CD8-positive, alpha-beta memory T cell (primary cell): ENCODE results near the gene DMBT1. TPM values are rescaled to one million over a fixed set of nuclear protein-coding genes. Genes with fewer than 3 reads are reported as not detected.

ENCODE experiments used
- CTCF ChIA-PET: fragments of 350-600 bp; sonication (Branson Sonifier 250); formaldehyde crosslinking; loops from one replicate; lab custom pipeline; 2021; ENCODE audit warnings: antibody characterized with exemption; lab: Charles Lee
- POLR2A ChIA-PET: fragments of 350-600 bp; sonication (Branson Sonifier 250); formaldehyde crosslinking; loops from one replicate; lab custom pipeline; 2021; ENCODE audit warnings: antibody characterized with exemption; lab: Charles Lee
- DNase-seq, 5 donors: peaks; one replicate each; pipeline versions ENCODE4 v3.0.0 to v3.0.0-alpha.2; 2020 to 2022; ENCODE audit warnings: mixed read lengths in 1 of 5
- H3K27ac ChIP-seq: one replicate; pipeline ENCODE4 v1.7.0; 2013; ENCODE audit warnings: low read depth, mild to moderate bottlenecking, low read length, moderate library complexity
- H3K27me3 ChIP-seq: 2 replicates; pipeline ENCODE4 v1.7.0; 2013; ENCODE audit warnings: low read length, mild to moderate bottlenecking; ENCODE audit not compliant: insufficient read depth, poor library complexity, severe bottlenecking
- H3K36me3 ChIP-seq: 2 replicates; pipeline ENCODE4 v1.7.0; 2013; ENCODE audit warnings: mild to moderate bottlenecking, low read length, moderate library complexity; ENCODE audit not compliant: insufficient read depth
- H3K4me1 ChIP-seq: 2 replicates; pipeline ENCODE4 v1.7.0; 2013; ENCODE audit warnings: mild to moderate bottlenecking, low read length, moderate library complexity; ENCODE audit not compliant: insufficient read depth
- H3K4me3 ChIP-seq: 2 replicates; pipeline ENCODE4 v1.7.0; 2013; ENCODE audit warnings: mild to moderate bottlenecking, low read length
- H3K9me3 ChIP-seq: 2 replicates; pipeline ENCODE4 v1.7.0; 2013; ENCODE audit warnings: mild to moderate bottlenecking, low read length
- H3K27ac Mint-ChIP-seq, 8 donors: one replicate each; pipeline ENCODE4 v1.8.0; 2020 to 2021; ENCODE audit warnings: mixed read lengths in 8 of 8, mild to moderate bottlenecking in 6 of 8, inconsistent platforms in 3 of 8, moderate library complexity in 3 of 8
- H3K27me3 Mint-ChIP-seq, 2 donors: one replicate each; pipeline ENCODE4 v1.8.0; 2020 to 2021; ENCODE audit warnings: mixed read lengths in 2 of 2, mild to moderate bottlenecking in 1 of 2, moderate library complexity in 1 of 2
- H3K36me3 Mint-ChIP-seq, 3 donors: one replicate each; pipeline ENCODE4 v1.8.0; 2020 to 2021; ENCODE audit warnings: mixed read lengths in 3 of 3, inconsistent platforms in 1 of 3, mild to moderate bottlenecking in 1 of 3
- H3K4me1 Mint-ChIP-seq, 3 donors: one replicate each; pipeline ENCODE4 v1.8.0; 2020 to 2021; ENCODE audit warnings: mixed read lengths in 3 of 3, inconsistent platforms in 1 of 3, mild to moderate bottlenecking in 1 of 3
- H3K4me3 Mint-ChIP-seq, 7 donors: one replicate each; pipeline ENCODE4 v1.8.0; 2020 to 2021; ENCODE audit warnings: mixed read lengths in 7 of 7, mild to moderate bottlenecking in 6 of 7, moderate library complexity in 4 of 7, inconsistent platforms in 2 of 7
- H3K9me3 Mint-ChIP-seq, 5 donors: one replicate each; pipeline ENCODE4 v1.8.0; 2020 to 2022; ENCODE audit warnings: mixed read lengths in 5 of 5, mild to moderate bottlenecking in 3 of 5, moderate library complexity in 2 of 5, inconsistent platforms in 1 of 5
- polyA plus RNA-seq: library from polyadenylated mRNA; unstranded; fragments of 300-500 nt; fragmentation: Illumina TruSeq; gene quantifications from one replicate; pipeline ENCODE4 v1.2.3, GENCODE V29; 2021
- total RNA-seq, 2 experiments: library from RNA; stranded (reverse); gene quantifications; one replicate each; pipeline ENCODE4 v1.2.3, GENCODE V29; 2021

The DMBT1 gene
- total and polyA plus RNA-seq, 3 experiments from 2014 or later, result not detected

GRCh38 chr10:122659651-122660050 lies 99.1 kb downstream of the DMBT1 start:
- Mint-ChIP-seq H3K27ac (no peak overlapping the region), H3K9me3 (no peaks in the 10 kb centered on the region), H3K27me3 (peaks cover 13 to 30% of the 10 kb centered on the region in 2 donors), H3K4me1 (no peaks in the 10 kb centered on the region), H3K36me3 (no peaks in the 10 kb centered on the region), H3K4me3 (no peak overlapping the region)
- H3K36me3 ChIP-seq, result no peaks in the 10 kb centered on the region
- H3K27me3 ChIP-seq, result no peaks in the 10 kb centered on the region
- no peak for DNase-seq
- CTCF ChIA-PET, result no interaction called here
- H3K4me1 ChIP-seq, result no peaks in the 10 kb centered on the region
- no peak overlapping the region for H3K27ac ChIP-seq
- H3K4me3 ChIP-seq, result no peak overlapping the region
- POLR2A ChIA-PET, result no interaction called here
- no peaks in the 10 kb centered on the region for H3K9me3 ChIP-seq

DNA sequence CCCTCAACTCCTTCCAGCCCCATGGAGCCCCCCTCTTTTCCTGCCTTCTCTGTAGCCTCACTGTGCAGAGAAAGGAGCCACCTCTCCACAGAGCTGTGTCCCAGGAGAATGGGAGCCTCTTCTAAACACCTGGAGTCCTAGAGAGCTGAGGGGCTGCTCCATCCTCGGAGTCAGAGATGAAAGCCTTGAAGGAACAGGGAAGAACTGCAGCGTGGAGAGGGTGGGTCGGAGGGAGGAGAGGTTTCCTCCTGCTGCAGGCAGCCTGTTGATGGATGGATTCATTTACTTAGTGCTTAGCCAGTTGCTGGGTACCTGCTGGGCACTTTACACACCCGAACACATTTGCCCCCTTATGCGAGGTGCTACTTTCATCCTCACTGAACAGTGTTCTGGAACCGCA lies 100.1 kb downstream of the DMBT1 start:
- ChIA-PET POLR2A (no interaction called here), CTCF (no interaction called here)
- H3K36me3 Mint-ChIP-seq, result no peaks in the 10 kb centered on the region
- no peaks in the 10 kb centered on the region for H3K9me3 Mint-ChIP-seq
- Histone ChIP-seq H3K27me3 (no peaks in the 10 kb centered on the region), H3K4me3 (no peak overlapping the region), H3K9me3 (no peaks in the 10 kb centered on the region), H3K27ac (no peak overlapping the region), H3K36me3 (no peaks in the 10 kb centered on the region), H3K4me1 (no peaks in the 10 kb centered on the region)
- H3K4me3 Mint-ChIP-seq, result no peak overlapping the region
- no peak for DNase-seq
- H3K27me3 Mint-ChIP-seq, result peaks cover 12 to 30% of the 10 kb centered on the region in 2 donors
- peak overlapping the region in 1 of 8 donors; percentile 58 for H3K27ac Mint-ChIP-seq
- no peaks in the 10 kb centered on the region for H3K4me1 Mint-ChIP-seq

- no peak overlapping the region for H3K4me3 ChIP-seq
- H3K4me3 Mint-ChIP-seq, result no peak overlapping the region
- H3K27ac Mint-ChIP-seq, result no peak overlapping the region
- POLR2A ChIA-PET, result no interaction called here
- H3K36me3 ChIP-seq, result no peaks in the 10 kb centered on the region
- DNase-seq, result no peak
- H3K36me3 Mint-ChIP-seq, result no peaks in the 10 kb centered on the region
- no peaks in the 10 kb centered on the region for H3K4me1 Mint-ChIP-seq
- no peaks in the 10 kb centered on the region for H3K9me3 Mint-ChIP-seq
- H3K27me3 ChIP-seq, result no peaks in the 10 kb centered on the region
- no peak overlapping the region for H3K27ac ChIP-seq
- CTCF ChIA-PET, result interaction anchor here (1.4 kb wide), 1 partner anchor 13 kb away, joined by 3 read pairs; no protein-coding TSS in a partner anchor
- H3K9me3 ChIP-seq, result no peaks in the 10 kb centered on the region
- no peaks in the 10 kb centered on the region for H3K4me1 ChIP-seq
- peaks cover 11 to 34% of the 10 kb centered on the region in 2 donors for H3K27me3 Mint-ChIP-seq
Observed at GRCh38 chr10:122662231-122662630, 101.7 kb downstream of the DMBT1 start.

- H3K27me3 ChIP-seq, result no peaks in the 10 kb centered on the region
- Mint-ChIP-seq H3K4me3 (no peak overlapping the region), H3K27me3 (peaks cover 16 to 38% of the 10 kb centered on the region in 2 donors), H3K27ac (no peak overlapping the region), H3K4me1 (no peaks in the 10 kb centered on the region), H3K36me3 (no peaks in the 10 kb centered on the region), H3K9me3 (no peaks in the 10 kb centered on the region)
- POLR2A ChIA-PET, result no interaction called here
- H3K27ac ChIP-seq, result no peak overlapping the region
- no peaks in the 10 kb centered on the region for H3K9me3 ChIP-seq
- no peak overlapping the region for H3K4me3 ChIP-seq
- CTCF ChIA-PET, result interaction anchor here (1.3 to 1.4 kb wide), 2 partner anchors 15 to 23 kb away, joined by 3 to 4 read pairs; no protein-coding TSS in a partner anchor
- no peak for DNase-seq
- no peaks in the 10 kb centered on the region for H3K4me1 ChIP-seq
- no peaks in the 10 kb centered on the region for H3K36me3 ChIP-seq
Observed at GRCh38 chr10:122663516-122664130, 103.1 kb downstream of the DMBT1 start.

GRCh38 chr10:122664501-122664900 lies 103.9 kb downstream of the DMBT1 start:
- no peaks in the 10 kb centered on the region for H3K4me1 ChIP-seq
- Mint-ChIP-seq H3K27me3 (peaks cover 16 to 38% of the 10 kb centered on the region in 2 donors), H3K36me3 (no peaks in the 10 kb centered on the region), H3K4me3 (no peak overlapping the region), H3K9me3 (no peaks in the 10 kb centered on the region), H3K27ac (no peak overlapping the region), H3K4me1 (no peaks in the 10 kb centered on the region)
- ChIA-PET CTCF (no interaction called here), POLR2A (no interaction called here)
- no peak for DNase-seq
- no peaks in the 10 kb centered on the region for H3K36me3 ChIP-seq
- no peak overlapping the region for H3K27ac ChIP-seq
- H3K4me3 ChIP-seq, result no peak overlapping the region
- H3K9me3 ChIP-seq, result no peaks in the 10 kb centered on the region
- H3K27me3 ChIP-seq, result no peaks in the 10 kb centered on the region

DNA sequence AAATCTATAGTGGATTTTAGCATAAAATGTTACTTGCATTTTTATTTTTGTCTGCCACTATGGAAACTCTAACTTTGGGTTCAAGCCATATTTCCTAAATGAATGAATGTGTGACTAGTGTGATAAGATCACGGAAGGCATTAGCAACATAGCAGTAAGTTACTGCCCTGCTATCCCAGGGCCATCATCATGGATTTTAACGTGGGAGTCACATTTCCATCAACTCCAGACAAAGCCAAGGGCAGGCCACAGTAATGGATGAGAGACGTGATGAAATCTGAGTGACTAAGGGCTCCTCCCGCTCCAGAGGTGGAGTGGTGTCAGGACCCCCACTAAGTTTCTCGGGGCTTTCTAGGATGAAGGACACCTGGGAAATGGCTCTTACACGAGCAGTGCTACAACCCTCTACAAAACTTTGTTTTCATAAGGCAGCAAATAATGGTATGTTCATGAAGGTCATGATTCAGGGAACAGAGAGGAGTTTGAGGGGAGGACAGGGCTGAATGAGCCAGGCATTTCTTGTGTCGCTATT lies 104.8 kb downstream of the DMBT1 start:
- no peaks in the 10 kb centered on the region for H3K36me3 ChIP-seq
- DNase-seq, result no peak
- no peaks in the 10 kb centered on the region for H3K4me1 Mint-ChIP-seq
- H3K27me3 Mint-ChIP-seq, result peaks cover 16 to 36% of the 10 kb centered on the region in 2 donors
- H3K4me1 ChIP-seq, result no peaks in the 10 kb centered on the region
- ChIA-PET POLR2A (no interaction called here), CTCF (no interaction called here)
- no peaks in the 10 kb centered on the region for H3K27me3 ChIP-seq
- H3K36me3 Mint-ChIP-seq, result no peaks in the 10 kb centered on the region
- no peak overlapping the region for H3K4me3 Mint-ChIP-seq
- no peak overlapping the region for H3K27ac Mint-ChIP-seq
- H3K9me3 ChIP-seq, result no peaks in the 10 kb centered on the region
- H3K4me3 ChIP-seq, result no peak overlapping the region
- H3K27ac ChIP-seq, result no peak overlapping the region
- H3K9me3 Mint-ChIP-seq, result no peaks in the 10 kb centered on the region

- Histone ChIP-seq H3K4me1 (no peaks in the 10 kb centered on the region), H3K36me3 (no peaks in the 10 kb centered on the region), H3K27ac (no peak overlapping the region), H3K4me3 (no peak overlapping the region), H3K27me3 (no peaks in the 10 kb centered on the region), H3K9me3 (no peaks in the 10 kb centered on the region)
- H3K4me1 Mint-ChIP-seq, result no peaks in the 10 kb centered on the region
- H3K27me3 Mint-ChIP-seq, result peaks cover 16 to 36% of the 10 kb centered on the region in 2 donors
- CTCF ChIA-PET, result no interaction called here
- DNase-seq, result no peak
- POLR2A ChIA-PET, result no interaction called here
- no peaks in the 10 kb centered on the region for H3K36me3 Mint-ChIP-seq
- no peak overlapping the region for H3K27ac Mint-ChIP-seq
- H3K4me3 Mint-ChIP-seq, result no peak overlapping the region
- H3K9me3 Mint-ChIP-seq, result no peaks in the 10 kb centered on the region
Observed at GRCh38 chr10:122665946-122666345, 105.4 kb downstream of the DMBT1 start.

- Histone ChIP-seq H3K4me3 (no peak overlapping the region), H3K27ac (no peak overlapping the region), H3K36me3 (no peaks in the 10 kb centered on the region), H3K27me3 (no peaks in the 10 kb centered on the region), H3K4me1 (no peaks in the 10 kb centered on the region), H3K9me3 (no peaks in the 10 kb centered on the region)
- Mint-ChIP-seq H3K9me3 (no peaks in the 10 kb centered on the region), H3K4me3 (no peak overlapping the region), H3K27me3 (peaks cover 22 to 37% of the 10 kb centered on the region in 2 donors), H3K27ac (no peak overlapping the region), H3K36me3 (no peaks in the 10 kb centered on the region), H3K4me1 (no peaks in the 10 kb centered on the region)
- POLR2A ChIA-PET, result no interaction called here
- CTCF ChIA-PET, result no interaction called here
- DNase-seq, result no peak
Observed at GRCh38 chr10:122669045-122669444, 108.5 kb downstream of the DMBT1 start.
